Thoracic aorta (tissue), 2 donors: Measurements from ENCODE around the gene LRRC41. TPM values are rescaled to one million over a fixed set of nuclear protein-coding genes. Genes with fewer than 3 reads are reported as not detected.
A peak's percentile ranks its signal among the peaks of the same experiment; 100 is the strongest.
"Not testable (repeated sequence)": the region's sequence is repeated elsewhere in the genome, so short reads cannot be mapped to it uniquely, and the experiment has no call there.

ENCODE experiments used
- ATAC-seq: fragments of 150-250 bp; one replicate; pipeline ENCODE4 v1.8.0; 2017; ENCODE audit warnings: low read depth; ENCODE audit not compliant: insufficient number of reproducible peaks, low FRiP score
- DNase-seq: peaks from one replicate; pipeline ENCODE4 v3.0.0-alpha.2; 2020; ENCODE audit warnings: low spot score
- H3K27ac ChIP-seq, 2 donors: fragments of 200-600 bp; sonication (generic); 1 replicate in 1 of 2; 2 replicates in 1 of 2; pipeline ENCODE4 v1.5.1; 2016; ENCODE audit warnings: mild to moderate bottlenecking in 2 of 2, moderate library complexity in 2 of 2
- H3K27me3 ChIP-seq: fragments of 200-600 bp; sonication (generic); replicated peaks from 2 replicates; pipeline ENCODE4 v1.6.0; 2016; ENCODE audit warnings: mild to moderate bottlenecking; ENCODE audit not compliant: insufficient read depth
- H3K36me3 ChIP-seq: fragments of 200-600 bp; sonication (generic); one replicate; pipeline ENCODE4 v1.5.1; 2016
- H3K4me1 ChIP-seq, 2 donors: fragments of 200-600 bp; sonication (generic); 1 replicate in 1 of 2; 2 replicates in 1 of 2; pipeline versions ENCODE4 v1.5.1 to v1.6.0; 2016; ENCODE audit warnings: low read depth in 2 of 2, mild to moderate bottlenecking in 1 of 2; ENCODE audit not compliant: control insufficient read depth in 1 of 2
- H3K4me3 ChIP-seq: fragments of 200-600 bp; sonication (generic); 2 replicates; pipeline ENCODE4 v1.5.1; 2016; ENCODE audit warnings: mild to moderate bottlenecking
- H3K9me3 ChIP-seq: fragments of 200-600 bp; sonication (generic); 2 replicates; pipeline ENCODE4 v1.5.1; 2016
- CTCF ChIP-seq: fragments of 200-600 bp; sonication (generic); IDR thresholded peaks from one replicate; pipeline ENCODE4 v1.5.1; 2019; ENCODE audit warnings: antibody characterized with exemption
- total RNA-seq, 2 donors: library from RNA; depleted of rRNA; stranded (reverse); fragments of >200 nt; gene quantifications; one replicate each; pipeline versions ENCODE4 v1.1.0 to v1.2.3, GENCODE V29; 2016

The LRRC41 gene
- total RNA-seq, 2 donors from 2014 or later = 70.7 to 76.2 TPM

- H3K36me3 ChIP-seq, ATAC-seq, DNase-seq: not testable (repeated sequence)
Measured at GRCh38 chr1:46328182-46328581, 24.8 kb upstream of the LRRC41 start.

GRCh38 chr1:46325285-46326076 lies 22.1 kb upstream of the LRRC41 start:
- not testable (repeated sequence) for ATAC-seq, H3K36me3 ChIP-seq, H3K4me3 ChIP-seq, H3K9me3 ChIP-seq, DNase-seq, H3K27ac ChIP-seq, H3K27me3 ChIP-seq, H3K4me1 ChIP-seq

More at GRCh38 chr1:46328182-46328581, 24.8 kb upstream of the LRRC41 start:
- H3K27ac ChIP-seq, H3K9me3 ChIP-seq, H3K27me3 ChIP-seq, H3K4me3 ChIP-seq, H3K4me1 ChIP-seq: not testable (repeated sequence)

GRCh38 chr1:46322191-46322590 lies 18.8 kb upstream of the LRRC41 start:
- DNase-seq, H3K9me3 ChIP-seq, H3K27ac ChIP-seq, H3K4me3 ChIP-seq, ATAC-seq, H3K4me1 ChIP-seq, H3K27me3 ChIP-seq, H3K36me3 ChIP-seq: not testable (repeated sequence)

GRCh38 chr1:46319960-46320914 lies 16.8 kb upstream of the LRRC41 start:
- not testable (repeated sequence) for ATAC-seq, H3K9me3 ChIP-seq, DNase-seq, H3K27ac ChIP-seq, H3K4me3 ChIP-seq, H3K4me1 ChIP-seq, H3K36me3 ChIP-seq, H3K27me3 ChIP-seq

- not testable (repeated sequence) for H3K36me3 ChIP-seq, ATAC-seq, DNase-seq, H3K27me3 ChIP-seq, H3K27ac ChIP-seq, H3K9me3 ChIP-seq, H3K4me3 ChIP-seq
- peaks cover 0 to 16% of the 10 kb centered on the region in 2 donors for H3K4me1 ChIP-seq
Measured at GRCh38 chr1:46319301-46319700, 15.9 kb upstream of the LRRC41 start.

GRCh38 chr1:46317323-46317722 lies 13.9 kb upstream of the LRRC41 start:
- Histone ChIP-seq H3K9me3 (no peaks in the 10 kb centered on the region), H3K4me3 (no peak overlapping the region), H3K4me1 (peaks cover 0 to 16% of the 10 kb centered on the region in 2 donors), H3K27ac (no peak overlapping the region), H3K36me3 (peaks cover 17% of the 10 kb centered on the region), H3K27me3 (no peaks in the 10 kb centered on the region)
- no peak for TF ChIP-seq CTCF
- DNase-seq (no peak), ATAC-seq (no peak)

- ATAC-seq (peak; percentile 90), DNase-seq (no peak)
- H3K36me3 ChIP-seq = peaks cover 31% of the 10 kb centered on the region
- no peak for TF ChIP-seq CTCF
- H3K27me3 ChIP-seq = no peaks in the 10 kb centered on the region
- no peak overlapping the region for H3K4me3 ChIP-seq
- H3K4me1 ChIP-seq = peaks cover 0 to 16% of the 10 kb centered on the region in 2 donors
- peak overlapping the region; percentile 28 to 68 for H3K27ac ChIP-seq
- H3K9me3 ChIP-seq = no peaks in the 10 kb centered on the region
Measured at GRCh38 chr1:46315669-46316403, 12.4 kb upstream of the LRRC41 start.
